Glomerular endothelial cell (primary cell): ENCODE results near the gene SSX7. TPM values are rescaled to one million over a fixed set of nuclear protein-coding genes. Genes with fewer than 3 reads are reported as not detected.
"Not testable (repeated sequence)": the region's sequence is repeated elsewhere in the genome, so short reads cannot be mapped to it uniquely, and the experiment has no call there.

ENCODE experiments used
- DNase-seq: peaks from one replicate; pipeline ENCODE4 v3.0.0-alpha.2; 2011; ENCODE audit warnings: low read depth, low spot score; ENCODE audit errors: extremely low read depth
- total RNA-seq: library from RNA; depleted of rRNA; stranded (reverse); fragments of >200 nt; gene quantifications from 2 replicates; pipeline ENCODE4 v1.2.3, GENCODE V29; 2015

The SSX7 gene
- not detected in 2 replicates for total RNA-seq

- DNase-seq: not testable (repeated sequence)
Measured at GRCh38 chrX:52654800-52655199, at the start of gene SSX7. TSS of gene SSX7 (minus strand) at chrX:52654900. CDS start at chrX:52653472, 1,428 bp downstream.

GRCh38 chrX:52692034-52692433 lies 37.3 kb upstream of the SSX7 start:
- not testable (repeated sequence) for DNase-seq

- DNase-seq: not testable (repeated sequence)
Measured at GRCh38 chrX:52662218-52662617, 7.5 kb upstream of the SSX7 start.

DNA sequence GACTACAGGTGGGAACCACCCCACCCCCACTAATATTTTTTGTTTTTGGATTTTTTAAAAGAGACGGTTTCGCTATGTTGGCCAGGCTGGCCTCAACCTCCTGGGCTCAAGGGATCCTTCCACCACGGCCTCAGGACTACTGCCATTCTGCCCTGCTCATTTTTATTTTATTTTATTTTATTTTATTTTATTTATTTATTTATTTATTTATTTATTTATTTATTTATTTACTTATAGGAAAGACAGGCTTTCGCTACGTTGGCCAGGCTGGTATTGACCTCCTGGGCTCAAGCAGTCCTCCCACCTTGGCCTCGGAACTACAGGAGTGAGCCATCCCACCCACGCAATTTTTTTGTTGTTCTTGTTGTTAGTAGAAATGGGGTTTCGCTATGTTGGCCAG lies 775 bp upstream of the SSX7 start:
- not testable (repeated sequence) for DNase-seq

GRCh38 chrX:52650676-52651075 lies 4.0 kb downstream of the SSX7 start:
- DNase-seq: not testable (repeated sequence)

GRCh38 chrX:52648956-52649355 lies 5.7 kb downstream of the SSX7 start:
- not testable (repeated sequence) for DNase-seq

GRCh38 chrX:52628483-52628882 lies 26.2 kb downstream of the SSX7 start:
- DNase-seq: not testable (repeated sequence)

- DNase-seq: not testable (repeated sequence)
Measured at GRCh38 chrX:52620661-52621060, 34.0 kb downstream of the SSX7 start.

- DNase-seq: no peak
Measured at GRCh38 chrX:52608961-52609360, 45.7 kb downstream of the SSX7 start.

DNA sequence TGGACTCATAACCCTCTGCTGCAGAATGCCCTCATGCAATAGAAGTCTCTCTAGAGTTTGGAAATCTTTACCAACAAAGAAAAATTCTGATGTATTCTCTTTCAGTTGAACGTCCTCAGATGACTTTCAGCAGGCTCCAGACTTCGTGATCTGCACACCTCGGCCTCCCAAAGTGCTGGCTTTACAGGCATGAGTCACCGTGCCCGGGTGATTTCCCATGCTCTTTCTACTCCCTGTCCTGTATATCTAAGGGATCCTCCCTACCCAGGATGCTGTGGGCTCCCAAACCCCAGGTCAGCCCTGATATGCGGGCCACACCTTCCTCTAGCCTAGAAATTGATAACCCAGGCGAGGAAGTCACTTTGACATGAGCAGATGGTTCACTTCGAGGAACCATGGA lies 51.5 kb downstream of the SSX7 start:
- not testable (repeated sequence) for DNase-seq

- DNase-seq: no peak
Measured at GRCh38 chrX:52598886-52599285, 55.8 kb downstream of the SSX7 start.

- DNase-seq: no peak
Measured at GRCh38 chrX:52594658-52595057, 60.0 kb downstream of the SSX7 start.

Other genes with a start within 250 kb of the SSX7 start
- not detected in 2 replicates for gene XAGE1A, start 159.1 kb downstream of the SSX7 start, total RNA-seq
- not detected in 2 replicates for gene XAGE1B, start 137.8 kb downstream of the SSX7 start, total RNA-seq
- gene SSX2, start 52.3 kb upstream of the SSX7 start, total RNA-seq: not detected in 2 replicates
- not detected in 2 replicates for gene SSX2B, start 96.4 kb upstream of the SSX7 start, total RNA-seq
- gene SPANXN5, start 142.5 kb upstream of the SSX7 start, total RNA-seq: not detected in 2 replicates
- not detected in 2 replicates for gene XAGE5, start 156.4 kb upstream of the SSX7 start, total RNA-seq
- gene XAGE3, start 213.2 kb upstream of the SSX7 start, total RNA-seq: not detected in 2 replicates
- 8.7 and 16.8 TPM in 2 replicates for gene FAM156B, start 242.4 kb upstream of the SSX7 start, total RNA-seq